ENCODE measurements around the gene CYB561D2. TPM values are rescaled to one million over a fixed set of nuclear protein-coding genes. Genes with fewer than 3 reads are reported as not detected.
A peak's percentile ranks its signal among the peaks of the same experiment; 100 is the strongest.

The CYB561D2 gene
- total and polyA plus RNA-seq, 10 of the 15 experiments (the other 5 are each of a cell fraction or from before 2014, with no cell fraction given), result 7.6 to 39.2 (median 18.8) TPM

GRCh38 chr3:50358911-50359759, 8.5 kb downstream of the CYB561D2 start, which contains the start of gene TMEM115 (continued):
- peak; percentile 42 for TF ChIP-seq E4F1 (IDR thresholded peaks at IDR 0.05; ENCODE audit: borderline replicate concordance, partially characterized antibody)
- no peak for TF ChIP-seq MEF2B (IDR thresholded peaks at IDR 0.05; ENCODE audit: partially characterized antibody, poor library complexity, severe bottlenecking)
- TF ChIP-seq, protein P1, sequence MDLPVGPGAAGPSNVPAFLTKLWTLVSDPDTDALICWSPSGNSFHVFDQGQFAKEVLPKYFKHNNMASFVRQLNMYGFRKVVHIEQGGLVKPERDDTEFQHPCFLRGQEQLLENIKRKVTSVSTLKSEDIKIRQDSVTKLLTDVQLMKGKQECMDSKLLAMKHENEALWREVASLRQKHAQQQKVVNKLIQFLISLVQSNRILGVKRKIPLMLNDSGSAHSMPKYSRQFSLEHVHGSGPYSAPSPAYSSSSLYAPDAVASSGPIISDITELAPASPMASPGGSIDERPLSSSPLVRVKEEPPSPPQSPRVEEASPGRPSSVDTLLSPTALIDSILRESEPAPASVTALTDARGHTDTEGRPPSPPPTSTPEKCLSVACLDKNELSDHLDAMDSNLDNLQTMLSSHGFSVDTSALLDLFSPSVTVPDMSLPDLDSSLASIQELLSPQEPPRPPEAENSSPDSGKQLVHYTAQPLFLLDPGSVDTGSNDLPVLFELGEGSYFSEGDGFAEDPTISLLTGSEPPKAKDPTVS (IDR thresholded peaks at IDR 0.05; ENCODE audit: low read depth, low read length), result 0 out of 2 replicates have a peak, but pooled peaks have one; percentile 40
- TF ChIP-seq MYB (IDR thresholded peaks at IDR 0.05; ENCODE audit: borderline replicate concordance, low read depth, low read length), result no peak
- no peak for TF ChIP-seq NFYB (IDR thresholded peaks at IDR 0.05; ENCODE audit: insufficient read depth, low read depth, low read length)
- 0 out of 2 replicates have a peak, but pooled peaks have one; percentile 37 for TF ChIP-seq TCF12 (IDR thresholded peaks at IDR 0.05; ENCODE audit: low read depth, low read length)
- TF ChIP-seq CBFB (IDR thresholded peaks at IDR 0.05; ENCODE audit: low read depth), result peak; percentile 82
- TF ChIP-seq, protein P2, sequence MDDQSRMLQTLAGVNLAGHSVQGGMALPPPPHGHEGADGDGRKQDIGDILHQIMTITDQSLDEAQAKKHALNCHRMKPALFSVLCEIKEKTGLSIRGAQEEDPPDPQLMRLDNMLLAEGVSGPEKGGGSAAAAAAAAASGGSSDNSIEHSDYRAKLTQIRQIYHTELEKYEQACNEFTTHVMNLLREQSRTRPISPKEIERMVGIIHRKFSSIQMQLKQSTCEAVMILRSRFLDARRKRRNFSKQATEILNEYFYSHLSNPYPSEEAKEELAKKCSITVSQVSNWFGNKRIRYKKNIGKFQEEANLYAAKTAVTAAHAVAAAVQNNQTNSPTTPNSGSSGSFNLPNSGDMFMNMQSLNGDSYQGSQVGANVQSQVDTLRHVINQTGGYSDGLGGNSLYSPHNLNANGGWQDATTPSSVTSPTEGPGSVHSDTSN (IDR thresholded peaks at IDR 0.05; ENCODE audit: insufficient replicate concordance, low read depth, low read length), result no peak
- peak; percentile 93 for TF ChIP-seq CHD2 (IDR thresholded peaks at IDR 0.05; ENCODE audit: borderline replicate concordance, low read depth, low read length)
- no peak for TF ChIP-seq IKZF2 (IDR thresholded peaks at IDR 0.05)
- TF ChIP-seq FOXK2 (IDR thresholded peaks at IDR 0.05), result no peak
- TF ChIP-seq ZNF687 (IDR thresholded peaks at IDR 0.05), result 0 out of 2 replicates have a peak, but pooled peaks have one; percentile 18
- TF ChIP-seq, protein P3, sequence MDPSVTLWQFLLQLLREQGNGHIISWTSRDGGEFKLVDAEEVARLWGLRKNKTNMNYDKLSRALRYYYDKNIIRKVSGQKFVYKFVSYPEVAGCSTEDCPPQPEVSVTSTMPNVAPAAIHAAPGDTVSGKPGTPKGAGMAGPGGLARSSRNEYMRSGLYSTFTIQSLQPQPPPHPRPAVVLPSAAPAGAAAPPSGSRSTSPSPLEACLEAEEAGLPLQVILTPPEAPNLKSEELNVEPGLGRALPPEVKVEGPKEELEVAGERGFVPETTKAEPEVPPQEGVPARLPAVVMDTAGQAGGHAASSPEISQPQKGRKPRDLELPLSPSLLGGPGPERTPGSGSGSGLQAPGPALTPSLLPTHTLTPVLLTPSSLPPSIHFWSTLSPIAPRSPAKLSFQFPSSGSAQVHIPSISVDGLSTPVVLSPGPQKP (IDR thresholded peaks at IDR 0.05; ENCODE audit: low read depth, low read length), result peak; percentile 75
- peak; percentile 86 for TF ChIP-seq NRF1 (conservative IDR thresholded peaks at IDR 0.05; ENCODE audit: low read depth, low read length)
- TF ChIP-seq IKZF1 (conservative IDR thresholded peaks at IDR 0.05), result peak; percentile 100

Data from GM12878 (cell line).